Activated CD8-positive, alpha-beta memory T cell treated with anti-CD3 and anti-CD28 coated beads, Interleukin-2, amount 10 ng/mL, durations not matched to agents 7 days and 5 days (primary cell): ENCODE results near the gene TELO2. TPM values are rescaled to one million over a fixed set of nuclear protein-coding genes. Genes with fewer than 3 reads are reported as not detected.

Experiments
- ATAC-seq: fragments of 150-1000 bp; cut with Tn5 transposase; one replicate; pipeline ENCODE4 v1.10.0; 2021; ENCODE audit warnings: moderate library complexity
- CTCF ChIA-PET: fragments of 350-600 bp; sonication (Branson Sonifier 250); formaldehyde crosslinking; loops from one replicate; lab custom pipeline; 2021; ENCODE audit warnings: antibody characterized with exemption; lab: Charles Lee
- DNase-seq: peaks from one replicate; pipeline ENCODE4 v3.0.0-alpha.2; 2020
- H3K27ac Mint-ChIP-seq: one replicate; pipeline ENCODE4 v1.8.0; 2021; ENCODE audit warnings: mild to moderate bottlenecking, mixed read lengths
- H3K27me3 Mint-ChIP-seq: one replicate; pipeline ENCODE4 v1.8.0; 2021; ENCODE audit warnings: mixed read lengths
- H3K36me3 Mint-ChIP-seq: one replicate; pipeline ENCODE4 v1.8.0; 2021; ENCODE audit warnings: mild to moderate bottlenecking, mixed read lengths
- H3K4me1 Mint-ChIP-seq: one replicate; pipeline ENCODE4 v1.8.0; 2021; ENCODE audit warnings: mixed read lengths
- H3K4me3 Mint-ChIP-seq: one replicate; pipeline ENCODE4 v1.8.0; 2021; ENCODE audit warnings: mild to moderate bottlenecking, moderate library complexity, mixed read lengths
- H3K9me3 Mint-ChIP-seq: one replicate; pipeline ENCODE4 v1.8.0; 2022; ENCODE audit warnings: low read depth, mixed read lengths
- total RNA-seq, 2 experiments: library from RNA; stranded (reverse); gene quantifications; one replicate each; pipeline ENCODE4 v1.2.3, GENCODE V29; 2021

The TELO2 gene
- total RNA-seq, 2 experiments from 2014 or later: 60.7 to 63.8 TPM

DNA sequence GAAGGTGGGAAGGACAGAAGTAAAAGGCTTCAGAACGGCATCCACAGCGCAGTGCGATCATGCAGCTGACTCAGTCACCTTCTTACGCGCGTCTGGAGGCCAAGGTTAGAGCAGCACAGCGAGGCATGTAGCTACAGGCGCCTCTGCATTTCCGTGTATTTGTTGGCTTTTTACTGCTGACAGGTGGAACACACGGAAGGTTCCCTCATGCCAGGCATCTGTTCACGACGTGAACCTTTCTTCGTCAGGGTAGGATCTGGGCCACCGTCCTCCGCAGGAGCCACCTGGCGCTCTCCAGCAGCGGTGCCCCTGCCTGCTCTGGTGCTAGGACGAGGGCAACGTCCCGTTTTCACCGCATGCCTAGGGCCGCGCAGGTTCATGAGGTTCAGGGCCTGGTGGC, 55.6 kb downstream of the TELO2 start:
- H3K27ac Mint-ChIP-seq: no peak overlapping the region
- CTCF ChIA-PET: no interaction called here

DNA sequence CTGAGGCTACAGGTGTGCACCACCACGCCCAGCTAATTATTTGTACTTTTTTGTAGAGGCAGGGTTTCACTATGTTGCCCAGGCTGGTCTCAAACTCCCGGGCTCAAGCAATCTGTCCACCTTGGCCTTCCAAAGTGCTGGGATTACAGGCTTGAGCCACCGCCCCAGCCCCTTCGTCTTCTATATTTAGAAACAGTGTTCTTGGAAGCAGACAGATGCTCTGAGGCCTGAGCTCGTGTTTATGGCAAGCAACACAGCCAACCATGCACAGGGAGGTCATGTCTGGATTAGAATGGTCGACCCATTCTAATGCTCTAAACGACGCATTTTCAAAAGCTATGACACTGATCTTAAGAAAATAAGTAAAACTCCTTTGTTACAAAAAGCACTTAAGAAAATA, 56.9 kb downstream of the TELO2 start:
- peaks cover 20% of the 10 kb centered on the region for H3K36me3 Mint-ChIP-seq
- ATAC-seq (no peak), DNase-seq (no peak)
- CTCF ChIA-PET: no interaction called here
- H3K4me3 Mint-ChIP-seq: no peak overlapping the region
- H3K9me3 Mint-ChIP-seq: no peaks in the 10 kb centered on the region
- no peaks in the 10 kb centered on the region for H3K27me3 Mint-ChIP-seq
- H3K27ac Mint-ChIP-seq: no peak overlapping the region
- H3K4me1 Mint-ChIP-seq: peaks cover 14% of the 10 kb centered on the region

More for the DNA sequence above, 55.6 kb downstream of the TELO2 start:
- Mint-ChIP-seq H3K9me3 (no peaks in the 10 kb centered on the region), H3K27me3 (no peaks in the 10 kb centered on the region), H3K36me3 (peaks cover 10% of the 10 kb centered on the region), H3K4me1 (peaks cover 23% of the 10 kb centered on the region), H3K4me3 (no peak overlapping the region)
- ATAC-seq (no peak), DNase-seq (no peak)

DNA sequence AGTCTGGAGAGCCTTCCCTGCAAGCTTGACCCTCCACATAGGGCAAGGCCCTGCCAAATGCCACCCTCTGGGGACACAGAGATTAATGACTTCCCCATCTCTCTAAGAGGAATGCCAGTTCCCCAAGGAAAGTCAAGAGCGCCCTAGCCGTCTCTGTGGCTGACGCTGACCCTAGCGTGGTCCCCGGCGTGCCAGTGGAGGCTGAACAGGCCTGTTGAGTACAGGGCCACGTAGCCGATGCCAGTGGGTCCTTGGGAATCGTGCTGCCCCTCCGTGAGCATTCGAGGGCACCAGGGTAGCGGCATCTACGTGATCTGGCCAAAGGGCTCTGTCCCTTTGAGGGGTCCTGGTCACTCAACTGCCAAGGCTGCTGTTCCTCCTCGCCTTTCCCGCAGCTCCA, 57.5 kb downstream of the TELO2 start:
- no peak overlapping the region for H3K27ac Mint-ChIP-seq
- ATAC-seq (no peak), DNase-seq (no peak)
- H3K36me3 Mint-ChIP-seq: peaks cover 26% of the 10 kb centered on the region
- H3K9me3 Mint-ChIP-seq: no peaks in the 10 kb centered on the region
- no peaks in the 10 kb centered on the region for H3K27me3 Mint-ChIP-seq
- H3K4me3 Mint-ChIP-seq: no peak overlapping the region
- CTCF ChIA-PET: no interaction called here
- peaks cover 8% of the 10 kb centered on the region for H3K4me1 Mint-ChIP-seq

DNA sequence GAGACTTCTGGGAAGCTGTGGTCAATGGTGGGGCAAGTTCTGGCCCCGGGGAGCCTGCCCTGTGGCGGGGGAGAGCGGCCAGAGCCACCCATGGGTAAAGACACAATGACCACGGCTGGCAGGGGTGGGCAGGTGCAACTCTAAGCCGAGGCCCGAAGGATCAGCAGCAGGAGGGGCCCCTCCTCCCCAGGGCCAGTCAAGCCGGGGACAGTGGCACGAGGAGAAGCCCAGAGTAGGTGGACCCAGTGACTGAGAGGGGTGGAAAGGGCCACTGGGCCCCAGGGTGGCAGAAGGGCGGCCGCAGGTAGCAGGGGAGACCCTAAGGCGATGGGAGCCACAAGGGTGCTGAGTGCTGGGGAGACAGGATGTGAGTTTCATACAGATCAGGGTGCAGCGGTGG, 58.0 kb downstream of the TELO2 start:
- Mint-ChIP-seq H3K4me3 (no peak overlapping the region), H3K27ac (no peak overlapping the region), H3K36me3 (peaks cover 28% of the 10 kb centered on the region), H3K9me3 (no peaks in the 10 kb centered on the region), H3K4me1 (peaks cover 5% of the 10 kb centered on the region), H3K27me3 (no peaks in the 10 kb centered on the region)
- CTCF ChIA-PET: no interaction called here
- ATAC-seq (no peak), DNase-seq (no peak)

DNA sequence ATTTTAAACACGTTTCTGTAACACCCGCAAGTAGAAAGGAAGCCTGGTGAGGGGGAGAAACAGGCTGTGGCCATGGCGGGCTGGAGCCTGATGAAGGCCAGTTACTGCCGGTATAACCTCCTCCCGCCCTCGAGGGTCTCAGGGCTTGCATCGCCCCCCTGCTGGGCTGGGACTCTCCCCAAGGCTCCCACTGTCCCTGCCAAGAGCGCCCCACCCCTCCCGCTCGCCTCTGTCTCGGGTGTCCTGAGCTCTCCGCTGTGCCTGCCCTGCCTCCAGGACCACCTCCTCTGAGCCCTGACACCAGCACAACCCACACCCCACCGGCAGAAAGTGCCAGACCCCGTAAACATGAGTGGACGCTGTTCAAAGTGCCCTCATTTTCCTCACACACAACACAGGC, 59.0 kb downstream of the TELO2 start:
- Mint-ChIP-seq H3K27ac (no peak overlapping the region), H3K9me3 (no peaks in the 10 kb centered on the region), H3K36me3 (peaks cover 31% of the 10 kb centered on the region), H3K27me3 (no peaks in the 10 kb centered on the region), H3K4me1 (peaks cover 3% of the 10 kb centered on the region), H3K4me3 (no peak overlapping the region)
- DNase-seq (no peak), ATAC-seq (no peak)
- CTCF ChIA-PET: no interaction called here

DNA sequence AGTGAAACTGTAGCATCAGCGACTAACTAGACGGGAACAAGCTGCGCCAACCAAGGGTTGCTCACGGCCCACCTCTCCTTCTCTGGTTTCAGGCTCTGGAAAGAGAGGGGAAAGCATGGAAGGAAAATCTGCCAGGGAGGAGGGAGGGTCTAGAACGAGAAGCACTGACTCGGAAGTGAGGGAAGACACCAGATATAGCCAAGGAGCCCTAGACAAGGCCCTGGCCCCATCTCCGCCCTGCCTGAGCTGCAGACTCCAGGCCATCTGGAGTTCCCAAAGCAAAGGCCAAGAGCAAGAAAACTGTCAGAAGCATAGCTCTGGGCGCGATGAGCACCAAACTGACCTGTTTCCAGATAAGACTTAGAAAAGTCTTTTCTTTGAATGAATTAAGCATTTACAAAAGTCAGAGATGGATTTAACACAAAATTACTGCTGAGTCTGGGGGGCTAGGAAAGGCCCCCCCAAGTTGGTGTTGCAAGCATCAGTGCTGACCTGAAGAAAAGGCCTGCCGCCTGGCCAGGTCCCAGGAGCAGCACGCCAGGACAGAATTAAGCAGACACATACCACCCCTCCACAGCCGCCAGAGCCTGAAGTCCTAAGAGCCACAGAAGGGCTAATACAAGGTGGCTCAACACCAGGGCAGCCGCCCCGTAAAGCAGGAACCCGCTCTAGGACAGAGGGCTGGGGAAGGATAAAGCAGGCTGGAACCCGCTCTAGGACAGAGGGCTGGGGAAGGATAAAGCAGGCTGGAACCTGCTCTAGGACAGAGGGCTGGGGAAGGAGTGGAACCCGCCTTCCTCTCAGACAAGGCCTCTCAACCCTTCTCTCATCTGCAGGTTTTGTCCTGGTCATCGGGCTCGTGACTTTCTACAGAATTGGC, 61.0 kb downstream of the TELO2 start:
- CTCF ChIA-PET: no interaction called here
- H3K9me3 Mint-ChIP-seq: no peaks in the 10 kb centered on the region
- no peak overlapping the region for H3K4me3 Mint-ChIP-seq
- ATAC-seq (no peak), DNase-seq (no peak)
- peaks cover 31% of the 10 kb centered on the region for H3K36me3 Mint-ChIP-seq
- no peak overlapping the region for H3K27ac Mint-ChIP-seq
- H3K27me3 Mint-ChIP-seq: no peaks in the 10 kb centered on the region
- peaks cover 8% of the 10 kb centered on the region for H3K4me1 Mint-ChIP-seq

DNA sequence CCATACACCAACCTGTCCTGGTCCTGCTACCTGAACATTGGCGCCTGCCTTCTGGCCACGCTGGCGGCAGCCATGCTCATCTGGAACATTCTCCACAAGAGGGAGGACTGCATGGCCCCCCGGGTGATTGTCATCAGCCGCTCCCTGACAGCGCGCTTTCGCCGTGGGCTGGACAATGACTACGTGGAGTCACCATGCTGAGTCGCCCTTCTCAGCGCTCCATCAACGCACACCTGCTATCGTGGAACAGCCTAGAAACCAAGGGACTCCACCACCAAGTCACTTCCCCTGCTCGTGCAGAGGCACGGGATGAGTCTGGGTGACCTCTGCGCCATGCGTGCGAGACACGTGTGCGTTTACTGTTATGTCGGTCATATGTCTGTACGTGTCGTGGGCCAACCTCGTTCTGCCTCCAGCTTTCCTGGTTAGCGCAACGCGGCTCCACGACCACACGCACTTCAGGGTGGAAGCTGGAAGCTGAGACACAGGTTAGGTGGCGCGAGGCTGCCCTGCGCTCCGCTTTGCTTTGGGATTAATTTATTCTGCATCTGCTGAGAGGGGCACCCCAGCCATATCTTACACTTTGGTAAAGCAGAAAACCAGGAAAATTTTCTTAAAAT, 61.8 kb downstream of the TELO2 start:
- Mint-ChIP-seq H3K27me3 (no peaks in the 10 kb centered on the region), H3K27ac (no peak overlapping the region), H3K4me3 (no peak overlapping the region), H3K9me3 (no peaks in the 10 kb centered on the region), H3K36me3 (peaks cover 31% of the 10 kb centered on the region), H3K4me1 (peaks cover 14% of the 10 kb centered on the region)
- no peak for ATAC-seq
- CTCF ChIA-PET: no interaction called here
- no peak for DNase-seq

DNA sequence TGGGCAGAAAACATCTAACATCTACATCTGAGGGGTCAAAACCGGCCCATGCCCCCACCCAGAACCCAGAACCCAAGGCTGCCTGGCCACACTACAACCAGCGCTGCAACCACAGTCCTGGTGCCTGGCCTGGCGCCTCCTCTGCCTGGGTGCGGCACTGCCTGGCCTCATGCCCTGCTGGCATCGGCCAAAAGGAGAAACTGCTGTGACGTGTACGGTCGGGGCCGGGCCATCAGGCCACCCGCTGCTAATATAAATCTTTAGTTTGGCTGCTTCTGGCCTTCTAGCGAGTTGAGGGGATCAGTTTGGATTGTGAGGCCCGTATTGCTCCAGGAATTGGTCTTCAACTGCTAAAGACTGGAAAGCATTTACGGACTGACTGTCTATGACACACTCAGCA, 63.1 kb downstream of the TELO2 start:
- Mint-ChIP-seq H3K4me3 (no peak overlapping the region), H3K27ac (no peak overlapping the region), H3K27me3 (no peaks in the 10 kb centered on the region), H3K9me3 (no peaks in the 10 kb centered on the region), H3K4me1 (peaks cover 18% of the 10 kb centered on the region), H3K36me3 (peaks cover 29% of the 10 kb centered on the region)
- DNase-seq (no peak), ATAC-seq (no peak)
- CTCF ChIA-PET: no interaction called here

DNA sequence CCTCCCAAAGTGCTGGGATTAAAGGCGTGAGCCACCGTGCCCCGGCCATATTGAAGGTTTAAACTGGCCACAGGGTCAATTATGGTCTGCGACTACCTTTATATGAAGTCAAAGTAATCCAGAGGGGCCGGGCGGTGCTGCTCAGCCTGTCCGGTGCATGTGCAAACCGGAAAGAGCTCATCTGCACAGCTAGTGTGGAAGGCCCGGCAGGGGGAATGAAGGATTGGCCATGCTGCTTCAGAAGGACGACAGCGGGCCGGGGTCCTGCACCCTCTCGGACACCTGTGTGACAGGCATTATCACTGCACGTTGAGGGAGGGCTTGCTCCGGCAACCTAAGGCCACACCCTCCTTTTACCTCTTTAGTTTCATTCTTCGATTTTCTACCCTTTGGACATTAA, 63.9 kb downstream of the TELO2 start:
- DNase-seq (no peak), ATAC-seq (no peak)
- no peaks in the 10 kb centered on the region for H3K27me3 Mint-ChIP-seq
- no peaks in the 10 kb centered on the region for H3K9me3 Mint-ChIP-seq
- peaks cover 29% of the 10 kb centered on the region for H3K36me3 Mint-ChIP-seq
- H3K4me1 Mint-ChIP-seq: peaks cover 18% of the 10 kb centered on the region
- H3K27ac Mint-ChIP-seq: no peak overlapping the region
- CTCF ChIA-PET: no interaction called here
- H3K4me3 Mint-ChIP-seq: no peak overlapping the region

DNA sequence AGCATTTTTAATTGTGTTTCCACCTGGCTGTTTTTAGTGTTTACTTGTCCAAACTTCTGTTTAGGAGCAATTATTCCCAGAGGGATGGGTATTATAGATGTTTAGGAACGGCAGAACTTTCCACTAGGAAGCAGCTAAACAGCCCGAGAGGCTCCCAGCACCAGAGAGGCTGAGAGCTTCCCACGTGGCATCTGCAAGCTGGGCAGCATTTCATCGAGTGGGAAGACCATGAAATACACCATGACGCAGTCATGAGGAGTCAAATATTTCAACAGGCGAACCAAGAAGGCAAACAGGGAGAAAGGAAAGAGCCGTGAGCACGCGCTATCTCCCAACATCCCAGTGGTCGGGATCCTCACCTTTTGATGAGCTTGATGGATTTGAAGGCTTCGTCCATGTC, 64.4 kb downstream of the TELO2 start:
- no peaks in the 10 kb centered on the region for H3K9me3 Mint-ChIP-seq
- no peak for DNase-seq
- ATAC-seq: no peak
- CTCF ChIA-PET: no interaction called here
- peaks cover 18% of the 10 kb centered on the region for H3K4me1 Mint-ChIP-seq
- no peak overlapping the region for H3K4me3 Mint-ChIP-seq
- no peaks in the 10 kb centered on the region for H3K27me3 Mint-ChIP-seq
- peak overlapping the region; percentile 21 for H3K27ac Mint-ChIP-seq
- peaks cover 29% of the 10 kb centered on the region for H3K36me3 Mint-ChIP-seq

DNA sequence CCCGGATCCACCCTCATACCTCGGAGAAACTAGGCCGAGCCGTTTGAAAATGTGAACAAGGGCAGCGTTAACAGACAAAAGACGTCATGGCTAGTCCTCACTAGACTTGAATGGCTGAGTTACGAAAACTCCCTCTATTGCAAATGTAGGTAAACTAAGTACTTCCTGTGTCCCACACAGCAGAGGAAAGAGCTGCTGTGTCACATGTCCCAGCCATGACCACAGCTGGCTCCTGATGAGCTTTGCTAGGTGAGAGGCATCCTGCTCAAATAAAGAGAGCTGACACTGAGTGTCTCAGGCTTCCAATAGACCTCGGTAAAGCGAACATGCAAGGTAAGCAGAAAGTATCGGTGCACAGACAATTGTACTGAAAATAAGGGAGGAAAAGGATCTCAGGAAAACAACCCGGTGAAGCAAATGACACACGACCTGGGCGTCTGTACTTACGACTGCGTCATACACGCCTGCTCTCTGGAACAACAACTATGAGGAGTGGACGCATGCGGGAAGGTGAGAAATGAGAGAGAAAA, 66.4 kb downstream of the TELO2 start:
- no peak overlapping the region for H3K4me3 Mint-ChIP-seq
- DNase-seq: peak; percentile 79
- CTCF ChIA-PET: interaction anchor here (0.8 to 1.3 kb wide), 2 partner anchors 24 to 45 kb away, joined by 3 read pairs; no protein-coding TSS in a partner anchor

More for the DNA sequence above, 66.4 kb downstream of the TELO2 start:
- ATAC-seq: peak; percentile 92
- no peaks in the 10 kb centered on the region for H3K9me3 Mint-ChIP-seq
- peak overlapping the region; percentile 74 for H3K27ac Mint-ChIP-seq
- peaks cover 18% of the 10 kb centered on the region for H3K4me1 Mint-ChIP-seq
- H3K27me3 Mint-ChIP-seq: no peaks in the 10 kb centered on the region
- H3K36me3 Mint-ChIP-seq: peaks cover 21% of the 10 kb centered on the region
